OCI-LY7 (cell line): ENCODE results near the gene RSAD2. TPM values are rescaled to one million over a fixed set of nuclear protein-coding genes. Genes with fewer than 3 reads are reported as not detected.

ENCODE experiments used
- BruUV-seq: library from RNA; stranded (reverse); fragments of 400-500 nt; replicated peaks from 2 replicates; lab custom pipeline; 2021; lab: Mats Ljungman, UMichigan
- CTCF ChIA-PET: fragments of 300-600 bp; sonication (Branson Sonifier 250); formaldehyde crosslinking; loops from one replicate; lab custom pipeline; 2022; ENCODE audit warnings: antibody characterized with exemption; ENCODE audit not compliant: unreplicated experiment; lab: Charles Lee
- POLR2A ChIA-PET: fragments of 300-600 bp; sonication (Branson Sonifier 250); formaldehyde crosslinking; loops from one replicate; lab custom pipeline; 2022; ENCODE audit warnings: antibody characterized with exemption; lab: Charles Lee
- DNase-seq: peaks from one replicate; pipeline ENCODE4 v3.0.0-alpha.2; 2015; ENCODE audit warnings: low spot score
- H2AFZ ChIP-seq: fragments of 200-600 bp; sonication (generic), shearing (Covaris generic); 2 replicates; pipeline ENCODE4 v1.6.1; 2014; ENCODE audit warnings: mild to moderate bottlenecking, antibody characterized with exemption, low read length, moderate library complexity
- H3K27ac ChIP-seq: fragments of 200-600 bp; sonication (generic); 2 replicates; pipeline ENCODE4 v1.5.1; 2014; ENCODE audit warnings: mixed run types, low read depth, mild to moderate bottlenecking, moderate library complexity, low read length, inconsistent platforms; ENCODE audit not compliant: poor library complexity, severe bottlenecking
- H3K36me3 ChIP-seq: fragments of 200-600 bp; sonication (generic); 2 replicates; pipeline ENCODE4 v1.6.1; 2014; ENCODE audit warnings: mild to moderate bottlenecking, antibody characterized with exemption, low read length, moderate library complexity, mixed read lengths; ENCODE audit not compliant: insufficient read depth
- H3K4me1 ChIP-seq: fragments of 200-600 bp; sonication (generic); 2 replicates; pipeline ENCODE4 v1.5.1; 2014; ENCODE audit warnings: mild to moderate bottlenecking, low read length; ENCODE audit not compliant: insufficient read depth, poor library complexity, severe bottlenecking
- H3K4me2 ChIP-seq: fragments of 200-600 bp; sonication (generic); 2 replicates; pipeline ENCODE4 v1.6.1; 2014; ENCODE audit warnings: mild to moderate bottlenecking, low read length
- H3K4me3 ChIP-seq: fragments of 200-600 bp; sonication (generic); 2 replicates; pipeline ENCODE4 v1.5.1; 2014; ENCODE audit warnings: mild to moderate bottlenecking, low read depth, low read length; ENCODE audit not compliant: poor library complexity, severe bottlenecking
- H3K79me2 ChIP-seq: fragments of 200-600 bp; sonication (generic); 2 replicates; pipeline ENCODE4 v1.6.1; 2016; ENCODE audit warnings: low read depth, mild to moderate bottlenecking, low read length, moderate library complexity, mixed read lengths; ENCODE audit not compliant: insufficient read depth
- H3K9me2 ChIP-seq: fragments of 200-600 bp; sonication (generic); 2 replicates; pipeline ENCODE4 v1.6.1; 2016; ENCODE audit warnings: mild to moderate bottlenecking, low read length, mixed read lengths; ENCODE audit not compliant: insufficient read depth
- H3K9me3 ChIP-seq: fragments of 200-600 bp; sonication (generic); 2 replicates; pipeline ENCODE4 v1.6.1; 2014; ENCODE audit warnings: mild to moderate bottlenecking, mixed run types, low read length, mixed read lengths
- H4K20me1 ChIP-seq: fragments of 200-600 bp; sonication (generic); 2 replicates; pipeline ENCODE4 v1.6.1; 2014; ENCODE audit warnings: mild to moderate bottlenecking, antibody characterized with exemption, low read length, moderate library complexity, mixed read lengths; ENCODE audit not compliant: insufficient read depth
- EZH2phosphoT487 ChIP-seq: fragments of 200-600 bp; sonication (generic); IDR thresholded peaks from 2 replicates; pipeline ENCODE4 v1.6.1; 2018; ENCODE audit warnings: low read depth, borderline replicate concordance, mild to moderate bottlenecking, mixed run types, antibody characterized with exemption, low read length, moderate library complexity, mixed read lengths
- intact Hi-C: fragments of 100-400 bp; cut with micrococcal nuclease; formaldehyde crosslinking; loops from one replicate; pipeline ENCODE4 v1.10.0; 2022; ENCODE audit not compliant: unreplicated experiment
- total RNA-seq, 2 experiments: library from RNA; depleted of rRNA in 1 of 2; stranded (reverse); fragments of >200 nt in 1 of 2; shearing (Covaris generic) in 1 of 2; gene quantifications; 2 replicates each; pipeline ENCODE4 v1.2.3, GENCODE V29; 2014 to 2022
- TF ChIP-seq, protein P1 (sequence below): fragments of 200-600 bp; sonication (generic); conservative IDR thresholded peaks from 2 replicates; pipeline ENCODE4 v1.5.1; 2014; ENCODE audit warnings: mild to moderate bottlenecking, antibody characterized with exemption, low read length, moderate library complexity, mixed read lengths

The RSAD2 gene
- total RNA-seq, 2 experiments from 2014 or later: not detected

DNA sequence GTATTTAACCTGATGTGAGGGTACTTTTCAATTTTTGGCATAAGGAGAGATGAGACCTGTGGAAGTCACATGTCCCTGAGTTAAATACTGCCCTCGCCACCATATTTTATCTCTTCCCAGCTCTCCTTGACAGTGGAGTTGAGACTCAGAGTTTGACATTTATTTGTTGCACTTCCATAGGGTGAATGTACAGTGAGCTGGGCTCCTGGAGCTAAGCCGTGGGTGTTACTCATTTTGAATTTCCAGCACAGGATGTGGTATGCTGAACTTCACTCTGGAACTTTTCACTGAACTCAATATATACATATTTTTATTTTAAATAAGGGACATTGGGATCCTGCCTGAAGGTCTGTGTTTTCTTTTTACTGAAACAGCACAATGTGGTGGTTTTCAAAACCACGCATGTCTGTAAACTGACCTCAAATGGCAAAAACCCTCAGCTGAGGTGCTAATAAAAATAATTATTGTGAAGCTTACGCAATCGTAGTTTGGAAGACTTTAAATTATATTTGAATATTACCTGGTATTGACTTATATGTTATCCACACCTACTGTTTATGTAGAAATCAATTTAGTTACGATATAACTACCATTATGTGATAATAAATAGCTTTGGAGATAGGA is 51.7 kb downstream of the RSAD2 start:
- Histone ChIP-seq H3K9me3 (no peaks in the 10 kb centered on the region), H3K36me3 (no peaks in the 10 kb centered on the region), H3K79me2 (no peaks in the 10 kb centered on the region), H3K27ac (no peak overlapping the region), H4K20me1 (no peaks in the 10 kb centered on the region), H3K4me2 (no peak overlapping the region), H3K9me2 (no peaks in the 10 kb centered on the region), H3K4me1 (no peaks in the 10 kb centered on the region), H3K4me3 (no peak overlapping the region), H2AFZ (no peak overlapping the region)
- TF ChIP-seq, protein P1, sequence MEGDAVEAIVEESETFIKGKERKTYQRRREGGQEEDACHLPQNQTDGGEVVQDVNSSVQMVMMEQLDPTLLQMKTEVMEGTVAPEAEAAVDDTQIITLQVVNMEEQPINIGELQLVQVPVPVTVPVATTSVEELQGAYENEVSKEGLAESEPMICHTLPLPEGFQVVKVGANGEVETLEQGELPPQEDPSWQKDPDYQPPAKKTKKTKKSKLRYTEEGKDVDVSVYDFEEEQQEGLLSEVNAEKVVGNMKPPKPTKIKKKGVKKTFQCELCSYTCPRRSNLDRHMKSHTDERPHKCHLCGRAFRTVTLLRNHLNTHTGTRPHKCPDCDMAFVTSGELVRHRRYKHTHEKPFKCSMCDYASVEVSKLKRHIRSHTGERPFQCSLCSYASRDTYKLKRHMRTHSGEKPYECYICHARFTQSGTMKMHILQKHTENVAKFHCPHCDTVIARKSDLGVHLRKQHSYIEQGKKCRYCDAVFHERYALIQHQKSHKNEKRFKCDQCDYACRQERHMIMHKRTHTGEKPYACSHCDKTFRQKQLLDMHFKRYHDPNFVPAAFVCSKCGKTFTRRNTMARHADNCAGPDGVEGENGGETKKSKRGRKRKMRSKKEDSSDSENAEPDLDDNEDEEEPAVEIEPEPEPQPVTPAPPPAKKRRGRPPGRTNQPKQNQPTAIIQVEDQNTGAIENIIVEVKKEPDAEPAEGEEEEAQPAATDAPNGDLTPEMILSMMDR: no peak
- TF ChIP-seq EZH2phosphoT487: no peak
- CTCF ChIA-PET: no interaction called here
- intact Hi-C loops: no loop called here
- BruUV-seq: no TSS peak
- no peak for DNase-seq
- POLR2A ChIA-PET: interaction anchor here (0.6 kb wide), 1 partner anchor 994 kb away, joined by 3 read pairs; no protein-coding TSS in a partner anchor

- no peak overlapping the region for H3K4me2 ChIP-seq
- H3K4me1 ChIP-seq: no peaks in the 10 kb centered on the region
- H4K20me1 ChIP-seq: no peaks in the 10 kb centered on the region
- POLR2A ChIA-PET: no interaction called here
- BruUV-seq: no TSS peak
- H3K79me2 ChIP-seq: no peaks in the 10 kb centered on the region
- intact Hi-C loops: no loop called here
- no peak for DNase-seq
- no peaks in the 10 kb centered on the region for H3K9me2 ChIP-seq
- no peak for TF ChIP-seq EZH2phosphoT487
- TF ChIP-seq, protein P1: no peak
- H3K4me3 ChIP-seq: no peak overlapping the region
- H2AFZ ChIP-seq: no peak overlapping the region
- CTCF ChIA-PET: no interaction called here
- no peaks in the 10 kb centered on the region for H3K9me3 ChIP-seq
- H3K36me3 ChIP-seq: no peaks in the 10 kb centered on the region
- H3K27ac ChIP-seq: no peak overlapping the region
Observed at GRCh38 chr2:6930923-6931647, 53.5 kb downstream of the RSAD2 start.

DNA sequence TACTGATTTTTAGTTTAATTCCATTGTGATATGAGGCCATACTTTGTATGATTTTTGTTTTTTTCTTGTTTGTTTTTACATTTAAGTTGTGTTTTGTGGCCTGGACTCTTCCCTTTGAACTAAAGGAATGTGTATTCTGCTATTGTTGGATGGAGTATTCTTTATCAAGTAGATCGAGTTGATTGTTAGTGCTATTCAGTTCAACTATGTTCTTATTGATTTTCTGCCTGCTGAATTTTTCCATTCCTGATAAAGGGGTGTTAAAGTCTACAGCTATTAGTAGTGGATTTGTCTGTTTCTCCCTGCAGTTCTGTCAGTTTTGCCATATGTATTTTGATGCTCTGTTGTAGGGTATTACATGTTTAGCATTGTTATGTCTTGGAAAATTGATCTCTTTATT is 54.2 kb downstream of the RSAD2 start:
- Histone ChIP-seq H3K4me1 (no peaks in the 10 kb centered on the region), H3K36me3 (no peaks in the 10 kb centered on the region), H3K79me2 (no peaks in the 10 kb centered on the region), H3K4me2 (no peak overlapping the region), H3K9me3 (no peaks in the 10 kb centered on the region), H4K20me1 (no peaks in the 10 kb centered on the region), H3K4me3 (no peak overlapping the region), H2AFZ (no peak overlapping the region), H3K9me2 (no peaks in the 10 kb centered on the region), H3K27ac (no peak overlapping the region)
- no TSS peak for BruUV-seq
- no peak for TF ChIP-seq EZH2phosphoT487
- TF ChIP-seq, protein P1: no peak
- intact Hi-C loops: no loop called here
- no peak for DNase-seq
- ChIA-PET CTCF (no interaction called here), POLR2A (interaction anchor here (1.0 kb wide), 1 partner anchor 16 kb away, joined by 3 read pairs; no protein-coding TSS in a partner anchor)
